ENCODE measurements around the gene ZFAND3.
"Not testable (repeated sequence)": the region's sequence is repeated elsewhere in the genome, so short reads cannot be mapped to it uniquely, and the experiment has no call there.

ZFAND3 gene

DNA sequence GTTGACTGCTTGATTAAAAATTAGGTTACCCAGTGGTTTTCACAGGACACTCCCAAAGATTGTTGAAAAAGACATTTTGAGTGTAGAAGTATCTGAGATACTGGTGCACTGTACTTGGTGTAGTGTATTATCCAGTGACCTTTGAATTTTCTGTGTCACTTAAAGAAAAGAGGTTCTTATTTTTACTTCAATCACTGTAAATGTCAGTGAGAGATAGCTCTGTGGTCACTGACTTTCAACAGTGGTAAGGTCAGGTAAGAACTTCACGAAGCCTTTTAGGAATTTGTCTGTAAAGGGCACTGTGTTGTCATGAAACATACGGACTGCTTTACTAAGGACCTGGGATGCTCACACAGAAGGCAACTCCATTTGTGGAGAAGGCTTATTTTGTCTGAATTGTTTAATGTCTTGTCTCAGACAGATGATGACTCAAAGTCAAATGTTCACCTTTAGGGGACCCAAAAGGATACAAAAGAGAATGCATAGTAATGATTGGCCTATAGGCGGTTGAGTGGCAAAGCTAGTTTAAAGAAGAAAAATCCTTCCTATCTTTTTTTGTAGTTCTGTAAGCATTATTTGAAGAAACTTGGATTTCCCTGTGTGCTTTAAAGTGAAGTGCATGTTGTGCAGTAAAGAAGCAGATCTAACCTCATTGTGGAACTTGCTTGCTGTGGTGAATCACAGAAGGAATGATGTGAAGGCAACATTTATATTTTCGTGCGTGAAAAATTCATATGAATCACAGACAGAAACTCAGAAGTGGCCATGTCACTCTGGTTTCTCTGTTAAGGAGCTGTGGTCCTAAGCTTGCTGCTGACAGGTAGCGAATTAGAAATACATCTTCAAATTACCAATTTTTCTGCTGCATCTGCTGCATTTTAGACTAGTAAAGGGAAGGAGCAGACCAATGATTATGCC is 47.3 kb downstream of the ZFAND3 start:
- no peak for DNase-seq

DNA sequence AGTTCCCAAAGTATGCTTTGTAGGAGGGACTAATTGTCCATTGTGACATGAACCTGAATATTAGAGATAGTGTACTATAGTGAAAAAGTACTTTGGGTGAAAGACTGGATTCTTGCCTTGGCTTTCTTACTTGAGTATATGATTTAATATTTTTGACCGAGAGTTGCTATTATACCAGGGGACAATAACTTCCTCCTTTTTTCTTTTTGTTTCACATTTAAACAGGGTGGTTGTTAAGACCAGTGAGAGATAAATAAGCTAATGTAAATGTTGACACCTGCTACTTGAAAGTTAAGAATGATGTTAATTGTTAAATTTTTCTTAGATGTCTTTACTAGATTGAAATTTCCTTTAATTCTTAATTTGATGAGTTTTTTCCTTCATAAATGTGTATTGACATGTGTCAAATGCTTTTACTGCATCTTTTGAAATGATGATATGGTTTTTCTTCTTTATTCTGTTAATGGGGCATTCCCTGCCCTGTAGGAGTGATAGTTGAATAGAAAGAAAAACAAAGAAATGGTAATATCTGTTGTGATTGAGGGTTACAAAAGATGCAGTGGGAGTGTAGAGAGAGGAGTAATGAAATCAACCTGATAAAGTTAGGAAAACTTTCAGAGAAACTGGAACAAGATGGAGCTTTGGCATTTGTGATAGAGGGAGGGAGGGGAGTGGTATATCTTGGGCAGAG is 48.4 kb downstream of the ZFAND3 start:
- DNase-seq = no peak

DNA sequence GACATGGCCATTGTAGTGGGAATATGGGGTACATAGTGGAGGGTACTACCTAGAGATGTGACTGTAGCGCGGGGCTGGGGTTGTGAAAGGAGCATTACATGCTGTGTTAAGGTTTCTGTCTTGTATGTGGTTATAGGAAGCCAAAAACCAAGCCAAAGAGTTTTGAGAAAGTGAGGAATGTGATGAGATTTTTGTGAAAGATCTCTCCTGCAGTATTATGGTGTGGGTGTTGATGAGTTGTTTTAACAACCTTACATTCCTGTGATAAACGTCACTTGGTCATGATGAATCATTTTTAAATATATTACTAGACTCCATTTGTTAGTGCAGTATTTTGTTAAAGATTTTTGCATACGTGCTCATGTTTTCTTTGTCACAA is 48.9 kb downstream of the ZFAND3 start:
- DNase-seq = no peak

DNA sequence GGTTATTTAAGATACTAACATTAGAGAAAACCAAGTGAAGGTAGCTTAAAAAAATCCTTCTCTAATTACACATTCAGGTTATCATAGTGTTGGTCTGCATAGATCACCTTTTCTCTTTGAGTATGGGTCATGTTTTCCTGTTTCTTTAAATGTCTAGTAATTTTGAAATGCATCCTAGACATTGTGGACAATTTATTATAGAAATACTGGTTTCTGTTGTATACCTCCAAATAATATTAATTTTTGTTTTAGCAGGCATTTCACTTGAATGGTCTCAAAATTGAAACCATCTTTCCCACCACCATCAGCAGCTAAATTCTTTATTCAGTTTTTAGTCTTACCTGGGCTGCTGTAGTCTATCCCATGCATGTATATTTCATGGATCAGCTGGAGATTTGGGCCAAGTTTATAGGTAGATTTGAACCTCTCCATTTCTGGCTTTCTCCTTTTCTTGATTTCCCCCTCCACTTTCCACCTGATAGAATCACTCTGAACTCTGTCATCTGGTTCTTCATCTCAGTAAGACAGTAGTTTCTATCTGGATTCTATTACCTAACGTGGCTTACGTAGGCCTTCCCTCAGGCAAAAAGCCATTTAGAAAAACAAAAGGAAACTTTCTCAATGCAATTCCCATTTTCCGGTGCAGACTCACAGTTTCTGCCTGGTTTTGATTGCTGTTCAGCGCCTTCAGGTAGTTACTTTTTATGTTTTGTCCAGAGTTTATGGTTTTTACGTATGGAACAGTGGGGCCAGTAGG is 52.3 kb downstream of the ZFAND3 start:
- no peak for DNase-seq

DNA sequence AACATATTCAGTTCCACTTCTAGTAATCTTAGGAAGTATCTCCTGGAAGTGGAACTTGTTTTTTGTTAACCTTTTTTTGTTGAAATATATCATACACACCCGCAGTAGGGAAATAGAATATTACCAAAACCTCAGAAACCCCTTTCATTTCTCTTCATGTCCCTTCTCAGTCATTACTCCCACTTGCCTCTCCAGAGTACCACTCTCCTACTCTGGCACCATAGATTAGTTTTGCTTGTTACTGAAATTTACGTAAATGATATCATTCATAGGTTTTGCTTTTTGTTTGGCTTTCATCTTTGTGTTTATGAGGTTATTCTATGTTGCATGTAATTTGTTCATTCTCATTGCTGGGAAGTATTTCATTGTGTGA is 52.8 kb downstream of the ZFAND3 start:
- no peak for DNase-seq

DNA sequence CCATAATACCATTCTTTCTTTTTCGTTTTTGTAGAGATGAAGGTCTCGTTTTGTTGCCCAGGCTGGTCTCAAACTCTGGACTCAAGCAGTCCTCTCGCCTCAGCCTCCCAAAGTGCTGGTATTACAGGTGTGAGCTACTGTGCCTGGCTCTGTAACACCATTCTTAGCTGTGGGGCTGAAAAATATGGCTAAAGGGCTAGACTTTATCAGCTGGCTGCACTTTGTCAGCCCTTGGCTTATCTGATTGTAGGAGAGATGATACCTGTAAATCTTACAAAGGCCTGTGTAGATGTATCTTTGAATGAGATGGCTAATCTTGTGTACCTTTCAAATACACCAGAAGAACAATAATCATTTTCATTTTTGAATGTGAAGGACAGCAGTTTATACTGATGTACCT is 55.2 kb downstream of the ZFAND3 start:
- no peak for DNase-seq

DNA sequence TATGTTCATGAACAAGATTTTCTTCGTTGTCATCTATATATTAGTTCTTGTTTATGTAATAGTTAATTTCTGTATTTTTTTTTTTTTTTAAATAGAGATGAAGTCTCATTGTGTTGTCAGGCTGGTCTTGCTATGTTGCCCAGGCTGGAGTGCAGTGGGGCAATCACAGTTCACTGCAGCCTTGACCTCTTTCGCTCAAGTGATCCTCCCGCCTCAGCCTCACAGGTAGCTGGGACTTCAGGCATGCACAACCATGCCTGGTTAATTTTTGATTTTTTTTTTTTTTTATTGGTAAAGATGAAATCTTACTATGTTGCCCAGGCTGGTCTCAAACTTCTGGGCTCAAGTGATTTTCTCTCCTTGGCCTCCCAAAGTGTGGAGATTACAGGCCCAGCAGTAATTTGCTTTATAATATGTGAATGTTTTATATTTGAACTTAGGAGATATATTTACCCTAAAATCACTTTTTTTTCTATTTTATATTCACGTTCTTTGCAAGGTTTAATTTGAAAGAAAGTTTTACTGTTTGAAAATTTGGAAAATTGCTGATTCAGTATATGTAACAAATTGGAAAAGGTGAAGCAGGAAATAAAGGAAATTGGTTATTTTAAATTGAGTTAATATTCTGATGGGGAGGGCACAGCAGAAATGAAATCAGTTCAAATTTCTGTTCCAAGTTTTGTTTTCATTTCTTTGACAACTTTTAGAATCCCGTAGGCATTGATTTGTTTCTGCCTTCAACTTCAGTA is 56.2 kb downstream of the ZFAND3 start:
- no peak for DNase-seq

DNA sequence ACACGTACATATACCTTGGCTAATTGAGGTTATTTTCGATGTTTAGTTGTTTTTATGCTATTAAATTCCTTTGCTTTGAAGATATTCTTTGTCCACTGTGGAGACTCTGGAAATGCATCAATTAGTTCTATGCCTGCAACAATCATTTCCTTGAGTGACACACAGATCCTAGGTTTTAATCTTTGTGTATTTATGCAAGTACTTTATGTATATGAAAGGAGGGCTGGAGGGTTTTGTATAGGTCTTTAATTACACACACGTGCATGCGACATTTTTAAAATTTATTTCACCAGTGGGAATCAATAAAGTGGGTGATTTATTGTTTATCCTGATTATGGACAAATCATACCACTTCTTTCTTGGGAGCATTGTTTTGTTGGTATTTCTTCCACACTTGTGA is 57.3 kb downstream of the ZFAND3 start:
- DNase-seq = no peak

DNA sequence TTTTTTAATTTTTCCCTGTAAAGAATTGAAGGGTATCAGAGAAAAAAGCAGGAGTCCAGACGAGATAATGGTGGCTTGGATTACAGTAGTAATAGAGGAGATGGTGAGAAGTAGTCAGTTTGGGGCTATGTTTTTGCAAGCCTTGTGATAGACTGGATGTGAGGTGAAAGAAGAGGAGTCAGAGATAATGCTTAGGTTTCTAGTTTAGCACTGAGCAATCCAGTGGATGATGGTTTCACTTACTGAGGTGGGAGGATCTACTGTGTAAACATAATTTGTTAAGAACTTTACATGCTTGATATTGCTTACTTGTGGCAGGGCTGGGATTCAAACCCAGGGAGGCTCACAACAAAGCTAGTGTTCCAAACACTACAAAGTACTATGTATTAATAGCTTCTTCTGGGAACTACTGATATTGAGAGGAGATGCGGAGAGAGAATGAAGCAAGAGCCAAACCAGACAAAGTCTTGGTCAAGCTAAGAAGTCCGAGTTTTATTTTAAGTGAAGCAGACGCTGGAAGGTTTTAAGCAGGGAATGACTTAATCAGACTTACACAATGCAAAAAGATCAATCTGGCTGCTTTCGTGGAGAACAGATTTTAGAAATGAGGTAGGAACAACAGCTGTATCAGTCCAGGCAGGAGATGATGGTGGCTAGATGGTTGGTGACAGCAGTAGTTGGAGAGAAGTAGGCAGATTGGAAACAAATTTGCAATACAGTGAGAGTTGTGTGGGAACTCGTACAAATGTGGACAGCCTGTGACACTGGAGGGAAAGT is 58.0 kb downstream of the ZFAND3 start:
- DNase-seq = no peak

DNA sequence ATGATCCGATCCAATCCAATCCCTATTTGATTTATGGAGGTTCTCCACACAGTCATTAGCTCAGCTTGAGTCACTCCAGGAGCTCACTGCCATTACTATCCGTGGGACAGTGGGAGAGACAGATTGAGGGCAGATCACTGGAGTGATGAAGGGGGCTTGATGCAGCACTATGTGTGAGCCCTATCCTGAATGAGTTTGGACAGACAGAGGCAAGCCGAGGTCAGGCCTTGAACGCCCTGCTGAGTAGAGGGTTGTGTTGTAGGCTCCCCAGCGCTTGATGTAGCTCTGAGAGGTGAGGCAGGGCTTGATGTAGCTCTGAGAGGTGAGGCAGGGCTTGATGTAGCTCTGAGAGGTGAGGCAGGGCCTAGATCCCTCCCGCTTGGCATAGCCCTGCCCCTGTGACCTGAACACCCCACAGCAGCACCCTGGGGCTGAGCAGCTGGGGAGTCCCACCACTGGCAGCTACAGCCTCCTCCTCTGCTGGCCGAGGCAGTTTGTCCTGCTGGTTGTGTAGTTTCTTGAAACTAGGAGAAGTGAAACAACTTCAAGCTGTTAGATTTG is 58.7 kb downstream of the ZFAND3 start:
- no peak for DNase-seq

DNA sequence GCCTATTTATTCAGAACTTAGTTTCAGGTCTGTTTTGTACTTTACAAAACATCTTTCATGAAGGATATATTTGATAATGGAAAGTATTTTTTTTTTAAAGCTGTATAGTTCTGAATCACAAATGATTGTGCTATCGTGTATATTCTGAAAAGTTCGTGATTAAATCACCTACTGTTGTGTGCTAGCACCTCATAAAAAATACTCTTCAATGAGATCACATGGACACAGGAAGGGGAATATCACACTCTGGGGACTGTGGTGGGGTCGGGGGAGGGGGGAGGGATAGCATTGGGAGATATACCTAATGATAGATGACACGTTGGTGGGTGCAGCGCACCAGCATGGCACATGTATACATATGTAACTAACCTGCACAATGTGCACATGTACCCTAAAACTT is 61.1 kb downstream of the ZFAND3 start:
- not testable (repeated sequence) for DNase-seq

DNA sequence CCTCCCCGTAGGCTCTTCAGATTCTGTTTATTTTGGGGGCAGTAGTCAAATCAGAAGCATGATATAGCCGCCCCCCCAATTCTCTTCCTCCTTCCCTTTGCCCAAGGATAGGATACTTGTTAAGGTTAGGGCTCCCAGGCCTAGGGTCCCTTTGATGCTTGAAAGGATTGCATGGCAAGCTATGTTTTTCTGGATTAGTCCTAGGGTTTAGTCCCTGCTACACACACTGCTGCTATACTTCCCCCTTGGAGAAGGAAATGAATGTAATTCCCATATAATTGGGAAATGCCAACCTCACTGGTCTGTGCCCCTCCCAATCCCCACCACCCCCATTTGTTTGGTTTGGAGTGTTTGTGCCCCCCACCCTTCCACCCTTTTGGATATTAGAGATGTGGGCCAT is 62.8 kb downstream of the ZFAND3 start:
- no peak for DNase-seq

DNA sequence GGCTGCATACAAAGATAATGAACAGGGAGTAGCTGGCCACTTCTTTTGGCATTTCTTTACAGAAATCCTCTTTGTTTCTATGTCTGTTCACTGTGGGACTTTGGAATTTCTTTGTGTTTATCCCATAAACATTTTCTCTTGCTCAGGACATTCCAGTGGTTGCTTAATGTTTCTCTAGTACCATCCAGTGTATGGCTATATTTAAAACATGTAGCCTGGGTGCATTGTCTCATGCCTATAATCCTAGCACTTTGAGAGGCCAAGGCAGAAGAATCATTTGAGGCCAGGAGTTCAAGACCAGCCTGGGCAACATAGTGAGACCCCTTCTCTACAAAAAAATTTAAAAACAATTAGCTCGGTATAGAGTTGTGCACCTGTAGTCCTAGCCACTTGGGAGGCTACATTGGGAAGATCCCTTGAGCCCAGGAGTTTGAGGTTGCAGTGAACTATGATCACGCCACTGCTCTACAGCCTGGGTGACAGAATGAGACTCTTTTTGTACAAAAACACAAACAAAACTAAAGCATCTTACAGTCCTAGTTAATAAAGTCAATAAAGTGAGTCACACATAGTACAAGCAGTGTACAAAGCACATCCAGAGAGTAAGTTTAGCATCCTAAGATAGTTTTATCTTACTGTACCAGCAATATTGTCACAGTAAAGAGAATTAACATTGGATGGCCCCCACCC is 63.3 kb downstream of the ZFAND3 start:
- DNase-seq = no peak

DNA sequence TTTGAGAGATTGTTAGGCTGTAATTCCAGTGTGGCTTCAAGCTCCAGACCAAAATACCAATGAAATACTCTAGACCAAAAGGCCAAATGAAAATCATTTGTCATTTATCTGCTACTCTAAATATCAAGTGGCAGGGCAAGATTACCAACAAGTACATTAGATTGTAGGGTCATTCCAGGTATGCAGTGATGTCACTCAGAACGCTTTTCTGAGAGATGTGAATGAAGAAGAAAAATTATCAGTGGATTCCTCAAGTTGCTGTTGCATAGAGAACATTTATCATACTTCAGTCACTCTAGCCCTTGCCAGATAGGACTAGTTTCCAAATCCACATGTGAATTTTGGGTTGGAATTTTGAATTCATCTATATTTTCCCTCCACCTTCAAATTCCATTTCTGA is 65.0 kb downstream of the ZFAND3 start:
- DNase-seq = no peak

DNA sequence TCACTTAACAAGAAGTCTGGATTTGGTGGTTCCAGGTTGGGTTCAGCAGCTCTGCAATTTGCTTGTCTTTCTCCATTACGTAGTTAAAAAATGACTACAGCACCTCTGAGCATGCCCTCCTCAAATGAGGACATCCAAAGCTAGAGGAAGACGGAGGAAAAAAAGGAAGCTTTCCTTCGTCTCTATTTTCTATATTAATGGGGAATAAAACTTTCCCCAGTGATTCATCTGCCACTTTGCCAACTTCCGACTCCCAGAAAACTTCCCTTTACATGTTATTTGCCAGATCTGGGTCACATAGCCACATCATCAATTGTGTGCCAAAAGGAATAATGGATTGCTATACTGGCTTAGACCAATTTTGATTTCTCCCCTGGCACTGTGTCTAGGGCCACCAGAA is 69.5 kb downstream of the ZFAND3 start:
- no peak for DNase-seq

DNA sequence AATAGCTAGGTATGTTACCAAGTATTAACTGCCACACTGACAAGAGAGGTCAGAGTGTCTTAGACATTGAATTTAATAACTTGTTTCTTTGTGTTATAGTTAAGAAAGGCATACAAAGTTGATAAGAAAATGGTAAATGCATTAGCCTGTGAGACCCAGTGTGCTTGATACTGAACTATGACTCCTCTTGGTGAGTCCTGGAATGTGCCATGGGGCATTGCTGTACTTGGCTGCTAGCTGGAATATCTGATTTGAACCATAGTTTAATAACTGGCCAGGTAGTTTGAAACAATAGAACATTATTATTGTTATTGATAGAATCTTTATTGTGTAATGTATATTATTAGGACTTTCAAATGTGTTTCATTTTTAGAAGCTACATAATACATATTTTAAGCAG is 70.0 kb downstream of the ZFAND3 start:
- no peak for DNase-seq

DNA sequence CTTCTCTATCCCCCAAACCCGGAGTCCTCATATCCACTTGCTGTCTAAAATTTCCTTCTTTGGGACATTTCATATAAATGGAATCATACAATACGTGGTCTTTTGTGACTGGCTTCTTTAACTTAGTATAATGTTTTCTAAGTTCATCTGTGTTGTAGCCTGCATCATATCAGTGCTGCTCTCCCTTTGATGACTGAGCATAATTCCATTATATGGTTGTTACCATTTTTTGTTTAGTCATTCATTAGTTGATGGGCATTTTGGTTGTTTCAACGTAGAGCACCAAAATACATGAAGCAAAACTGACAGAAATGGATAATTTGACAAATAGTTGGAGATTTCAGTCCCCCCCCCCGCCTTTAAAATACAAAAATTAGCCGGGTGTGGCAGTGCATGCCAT is 71.5 kb downstream of the ZFAND3 start:
- no peak for DNase-seq

DNA sequence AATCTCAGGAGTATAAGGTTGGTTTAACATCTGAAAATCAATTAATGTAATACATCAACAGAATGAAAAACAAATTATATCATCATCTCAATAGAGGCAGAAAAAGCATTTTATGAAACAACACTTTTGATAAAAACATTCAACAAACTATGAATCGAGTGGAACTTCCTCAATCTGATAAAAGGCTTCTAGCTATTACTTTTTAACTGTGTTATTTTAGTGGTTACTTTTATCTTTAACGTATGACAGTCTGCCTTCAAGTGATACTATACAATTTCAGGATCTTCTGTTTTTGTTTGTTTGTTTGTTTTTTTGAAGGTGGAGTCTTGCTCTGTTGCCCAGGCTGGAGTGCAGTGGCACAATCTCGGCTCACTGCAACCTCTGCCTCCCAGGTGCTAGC is 73.7 kb downstream of the ZFAND3 start:
- DNase-seq = no peak

DNA sequence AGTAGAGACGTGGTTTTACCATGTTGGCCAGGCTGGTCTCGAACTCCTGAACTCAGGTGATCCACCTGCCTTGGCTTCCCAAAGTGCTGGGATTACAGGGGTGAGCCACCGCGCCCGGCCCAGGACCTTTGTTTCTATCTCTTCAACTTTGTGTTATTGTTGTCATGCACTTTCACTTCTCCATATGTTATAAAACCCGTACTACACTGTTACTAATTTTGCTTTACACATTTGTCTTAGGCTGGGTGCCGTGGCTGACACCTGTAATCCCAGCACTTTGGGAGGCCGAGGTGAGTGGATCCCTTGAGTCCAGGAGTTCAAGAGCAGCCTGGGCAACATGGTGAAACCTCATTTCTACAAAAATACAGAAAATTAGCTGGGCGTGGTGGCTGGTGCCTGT is 74.2 kb downstream of the ZFAND3 start:
- not testable (repeated sequence) for DNase-seq

DNA sequence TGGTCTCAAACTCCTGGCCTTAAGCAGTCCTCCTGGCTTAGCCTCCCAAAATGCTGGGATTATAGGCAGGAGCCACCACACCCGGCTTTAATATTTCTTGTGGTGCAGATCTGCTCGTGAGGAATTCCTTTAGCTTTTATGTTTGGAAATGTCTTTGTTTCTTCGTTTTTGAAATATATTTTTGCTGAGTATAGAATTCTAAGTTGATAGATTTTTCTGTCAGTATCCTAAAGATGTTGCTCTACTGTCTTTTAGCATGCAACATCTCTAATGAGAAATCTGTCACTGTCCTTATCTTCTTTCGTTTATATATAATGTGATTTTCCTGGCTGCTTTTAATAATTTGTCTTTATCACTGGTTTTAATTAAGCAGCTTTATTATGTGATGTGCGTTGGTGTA is 75.1 kb downstream of the ZFAND3 start:
- no peak for DNase-seq

DNA sequence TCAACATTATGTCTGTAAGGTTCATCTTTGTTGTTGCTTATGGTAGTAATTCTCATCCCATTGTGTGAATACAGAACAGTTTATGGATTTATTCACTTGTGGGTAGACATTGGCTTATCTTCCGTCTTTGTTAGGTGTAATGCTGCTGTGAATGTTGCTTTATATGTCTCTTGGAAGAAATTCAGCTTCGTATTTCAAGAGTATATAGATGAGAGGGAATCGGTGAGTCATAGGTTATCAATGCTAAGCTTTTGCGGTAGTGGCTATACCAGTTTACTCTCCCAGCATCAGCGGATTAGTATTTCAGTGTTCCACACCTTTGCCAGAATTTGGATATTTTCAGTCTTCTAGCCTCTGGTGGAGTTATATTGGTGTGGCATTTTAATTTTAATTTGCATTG is 77.8 kb downstream of the ZFAND3 start:
- DNase-seq = no peak

Data from activated effector memory CD4-positive, alpha-beta T cell treated with anti-CD3 and anti-CD28 coated beads, Interleukin-2, amount 50 U/mL, for 16 hours (primary cell).